ENCODE results near the gene CDKAL1.

GRCh38 chr6:21200134-21200870, 666.0 kb downstream of the CDKAL1 start:
- TF ChIP-seq SUZ12 (IDR thresholded peaks at IDR 0.05) (no peak), FOXA1 (IDR thresholded peaks at IDR 0.05) (no peak), LEF1 (IDR thresholded peaks at IDR 0.05; ENCODE audit: borderline replicate concordance) (no peak), ZNF384 (IDR thresholded peaks at IDR 0.05) (no peak), NFRKB (IDR thresholded peaks at IDR 0.05) (no peak), HDGF (IDR thresholded peaks at IDR 0.05; ENCODE audit: borderline replicate concordance) (no peak), L3MBTL2 (conservative IDR thresholded peaks at IDR 0.05) (no peak), FOXK2 (IDR thresholded peaks at IDR 0.05) (no peak), ARNT (IDR thresholded peaks at IDR 0.05) (no peak), CTBP1 (IDR thresholded peaks at IDR 0.05; ENCODE audit: borderline replicate concordance) (no peak)
